Activated naive CD4-positive, alpha-beta T cell treated with anti-CD3 and anti-CD28 coated beads, Interleukin-2, amount 10 ng/mL, durations not matched to agents 7 days and 5 days (primary cell): ENCODE measurements around the gene TAF9B.
"Not testable (repeated sequence)": the region's sequence is repeated elsewhere in the genome, so short reads cannot be mapped to it uniquely, and the experiment has no call there.

Source experiments
- CTCF ChIA-PET: fragments of 350-600 bp; sonication (Branson Sonifier 250); formaldehyde crosslinking; loops from one replicate; lab custom pipeline; 2021; ENCODE audit warnings: antibody characterized with exemption; lab: Charles Lee
- DNase-seq: peaks from one replicate; pipeline ENCODE4 v3.0.0-alpha.2; 2020
- H3K27ac Mint-ChIP-seq: one replicate; pipeline ENCODE4 v1.8.0; 2021; ENCODE audit warnings: mild to moderate bottlenecking, moderate library complexity, mixed read lengths
- H3K27me3 Mint-ChIP-seq: one replicate; pipeline ENCODE4 v1.8.0; 2021; ENCODE audit warnings: mild to moderate bottlenecking, mixed read lengths
- H3K36me3 Mint-ChIP-seq: one replicate; pipeline ENCODE4 v1.8.0; 2021; ENCODE audit warnings: mixed read lengths
- H3K4me1 Mint-ChIP-seq: one replicate; pipeline ENCODE4 v1.8.0; 2021; ENCODE audit warnings: mixed read lengths
- H3K4me3 Mint-ChIP-seq: one replicate; pipeline ENCODE4 v1.8.0; 2021; ENCODE audit warnings: mild to moderate bottlenecking, moderate library complexity, mixed read lengths
- H3K9me3 Mint-ChIP-seq: one replicate; pipeline ENCODE4 v1.8.0; 2021; ENCODE audit warnings: mixed read lengths

Gene TAF9B

GRCh38 chrX:78129714-78130113 lies 9.7 kb downstream of the TAF9B start:
- peaks cover 43% of the 10 kb centered on the region for H3K36me3 Mint-ChIP-seq
- DNase-seq = no peak
- no peak overlapping the region for H3K4me3 Mint-ChIP-seq
- CTCF ChIA-PET = no interaction called here
- H3K27ac Mint-ChIP-seq = no peak overlapping the region
- H3K9me3 Mint-ChIP-seq = no peaks in the 10 kb centered on the region
- H3K27me3 Mint-ChIP-seq = no peaks in the 10 kb centered on the region
- peaks cover 2% of the 10 kb centered on the region for H3K4me1 Mint-ChIP-seq

DNA sequence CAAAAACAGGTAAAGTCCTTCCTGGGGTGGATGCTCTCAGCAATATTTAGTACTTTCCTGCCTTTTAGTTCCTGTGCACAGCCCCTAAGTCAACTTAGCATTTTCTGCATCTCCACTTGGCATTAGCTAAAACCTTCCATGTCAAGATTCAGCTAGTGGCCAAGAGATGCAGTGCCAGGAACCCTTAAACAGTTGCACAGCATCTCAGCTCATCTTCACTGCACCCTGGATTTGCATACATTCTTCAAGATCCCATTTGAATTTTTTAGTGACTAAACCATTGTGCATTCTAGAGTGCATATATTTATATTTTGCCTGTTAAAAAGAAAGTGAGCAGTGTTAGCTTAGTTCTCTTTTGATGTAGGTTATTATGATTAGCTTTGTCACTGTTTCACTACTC lies 13.7 kb downstream of the TAF9B start:
- Mint-ChIP-seq H3K4me1 (peaks cover 27% of the 10 kb centered on the region), H3K36me3 (peaks cover 58% of the 10 kb centered on the region)
- CTCF ChIA-PET = interaction anchor here (1.4 kb wide), 1 partner anchor 9 kb away, joined by 3 read pairs; no protein-coding TSS in a partner anchor
- not testable (repeated sequence) for H3K9me3 Mint-ChIP-seq, H3K27me3 Mint-ChIP-seq, H3K27ac Mint-ChIP-seq, H3K4me3 Mint-ChIP-seq, DNase-seq

- H3K27me3 Mint-ChIP-seq = no peaks in the 10 kb centered on the region
- H3K4me3 Mint-ChIP-seq = no peak overlapping the region
- CTCF ChIA-PET = interaction anchor here (1.4 kb wide), 1 partner anchor 8 kb away, joined by 3 read pairs; no protein-coding TSS in a partner anchor
- DNase-seq = no peak
- H3K4me1 Mint-ChIP-seq = peaks cover 27% of the 10 kb centered on the region
- H3K9me3 Mint-ChIP-seq = no peaks in the 10 kb centered on the region
- H3K36me3 Mint-ChIP-seq = peaks cover 54% of the 10 kb centered on the region
- H3K27ac Mint-ChIP-seq = peak overlapping the region; percentile 75
Measured at GRCh38 chrX:78125148-78125547, 14.3 kb downstream of the TAF9B start.

DNA sequence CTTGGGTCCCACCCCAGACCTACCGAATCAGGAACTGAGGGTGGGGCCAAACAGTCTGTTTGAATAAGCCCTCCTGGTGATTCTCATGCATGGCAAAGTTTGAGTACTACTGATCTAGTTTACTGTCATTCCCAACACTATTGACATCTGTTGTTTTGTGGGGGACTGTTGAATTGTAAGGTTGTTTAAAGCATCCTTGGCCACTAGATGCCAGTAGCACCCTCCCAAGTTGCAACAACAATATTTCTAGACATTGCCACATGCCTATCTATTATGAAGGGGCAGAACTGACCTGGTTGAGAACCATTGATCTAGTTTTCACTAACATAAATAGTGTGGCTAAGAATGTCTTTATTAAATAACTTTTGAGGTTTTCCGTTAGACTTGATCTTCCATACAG lies 15.1 kb downstream of the TAF9B start:
- CTCF ChIA-PET = no interaction called here
- Mint-ChIP-seq H3K4me1 (peaks cover 33% of the 10 kb centered on the region), H3K27ac (no peak overlapping the region), H3K9me3 (no peaks in the 10 kb centered on the region), H3K36me3 (peaks cover 58% of the 10 kb centered on the region), H3K27me3 (no peaks in the 10 kb centered on the region), H3K4me3 (no peak overlapping the region)
- DNase-seq = peak; percentile 20

DNA sequence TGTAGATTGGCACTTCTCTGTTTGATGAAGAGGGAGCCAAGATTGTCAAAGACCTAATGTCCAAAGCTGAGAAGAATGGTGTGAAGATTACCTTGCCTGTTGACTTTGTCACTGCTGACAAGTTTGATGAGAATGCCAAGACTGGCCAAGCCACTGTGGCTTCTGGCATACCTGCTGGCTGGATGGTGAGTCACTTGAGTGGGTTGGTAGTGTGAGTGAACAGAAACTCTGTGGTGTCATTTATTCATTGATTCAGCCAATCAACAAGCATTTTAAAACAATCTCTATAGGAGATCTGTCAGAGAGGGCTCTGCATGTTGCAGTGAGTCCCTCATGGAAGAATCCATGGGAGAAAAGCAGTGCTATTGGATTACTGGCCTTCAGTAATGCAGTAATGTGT lies 16.3 kb downstream of the TAF9B start:
- Mint-ChIP-seq H3K36me3 (peaks cover 62% of the 10 kb centered on the region), H3K9me3 (no peaks in the 10 kb centered on the region), H3K27ac (peak overlapping the region; percentile 74), H3K4me3 (no peak overlapping the region), H3K4me1 (peaks cover 37% of the 10 kb centered on the region), H3K27me3 (no peaks in the 10 kb centered on the region)
- no peak for DNase-seq
- CTCF ChIA-PET = no interaction called here

GRCh38 chrX:78119521-78120227 lies 19.8 kb downstream of the TAF9B start:
- Mint-ChIP-seq H3K27me3 (no peaks in the 10 kb centered on the region), H3K36me3 (peaks cover 71% of the 10 kb centered on the region), H3K9me3 (no peaks in the 10 kb centered on the region), H3K4me1 (peaks cover 65% of the 10 kb centered on the region), H3K27ac (no peak overlapping the region), H3K4me3 (no peak overlapping the region)
- CTCF ChIA-PET = interaction anchor here (1.1 kb wide), 1 partner anchor 208 kb away, joined by 3 read pairs; no protein-coding TSS in a partner anchor
- DNase-seq = no peak

DNA sequence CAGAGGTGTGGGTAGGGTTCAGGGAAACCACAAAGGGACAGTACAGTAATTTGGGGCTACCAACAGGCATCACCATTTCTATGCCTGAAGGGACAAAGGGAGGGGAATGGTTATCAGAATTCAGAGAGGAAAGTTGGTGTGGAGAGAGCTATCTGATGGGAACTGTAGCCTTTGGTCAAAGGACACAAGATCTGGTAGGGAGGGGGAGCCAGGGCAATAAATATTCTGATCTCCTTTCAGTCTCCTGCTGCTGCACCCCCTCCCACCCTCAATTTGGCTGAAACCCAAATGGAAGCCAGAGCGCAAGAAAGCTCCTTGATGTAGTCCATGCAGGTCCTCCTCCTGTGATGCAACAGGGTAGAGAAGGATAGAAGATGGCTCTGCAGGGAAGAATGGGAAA lies 20.8 kb downstream of the TAF9B start:
- peaks cover 64% of the 10 kb centered on the region for H3K4me1 Mint-ChIP-seq
- no peaks in the 10 kb centered on the region for H3K9me3 Mint-ChIP-seq
- H3K36me3 Mint-ChIP-seq = peaks cover 67% of the 10 kb centered on the region
- no peak for DNase-seq
- H3K27me3 Mint-ChIP-seq = no peaks in the 10 kb centered on the region
- CTCF ChIA-PET = interaction anchor here (0.6 kb wide), 1 partner anchor 1319 kb away, joined by 3 read pairs; no protein-coding TSS in a partner anchor
- H3K4me3 Mint-ChIP-seq = no peak overlapping the region
- no peak overlapping the region for H3K27ac Mint-ChIP-seq

DNA sequence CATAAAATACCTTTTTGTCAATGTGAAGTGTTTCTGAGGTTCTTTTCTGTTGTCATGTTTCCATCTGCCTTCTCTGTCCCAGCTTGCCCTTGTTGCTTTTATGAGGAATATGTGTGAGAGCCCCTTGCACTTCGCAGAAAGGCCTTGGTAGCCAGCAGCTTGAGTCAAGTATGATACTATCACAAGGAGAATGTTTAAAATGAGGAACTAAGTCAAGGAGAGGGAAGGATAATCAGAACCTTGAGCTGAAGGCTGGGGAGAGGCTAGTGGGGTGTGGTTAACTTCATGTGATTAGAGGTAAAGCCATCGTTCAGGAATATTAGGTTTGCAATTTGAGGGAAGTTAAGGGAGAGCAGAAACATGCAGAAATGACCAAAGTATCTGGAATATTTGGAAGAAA lies 22.7 kb downstream of the TAF9B start:
- Mint-ChIP-seq H3K27ac (peak overlapping the region; percentile 77), H3K4me3 (no peak overlapping the region), H3K36me3 (peaks cover 67% of the 10 kb centered on the region), H3K27me3 (no peaks in the 10 kb centered on the region), H3K4me1 (peaks cover 60% of the 10 kb centered on the region), H3K9me3 (no peaks in the 10 kb centered on the region)
- DNase-seq = no peak
- CTCF ChIA-PET = interaction anchor here (0.7 to 1.4 kb wide), 2 partner anchors 9 to 754 kb away, joined by 3 read pairs; no protein-coding TSS in a partner anchor

DNA sequence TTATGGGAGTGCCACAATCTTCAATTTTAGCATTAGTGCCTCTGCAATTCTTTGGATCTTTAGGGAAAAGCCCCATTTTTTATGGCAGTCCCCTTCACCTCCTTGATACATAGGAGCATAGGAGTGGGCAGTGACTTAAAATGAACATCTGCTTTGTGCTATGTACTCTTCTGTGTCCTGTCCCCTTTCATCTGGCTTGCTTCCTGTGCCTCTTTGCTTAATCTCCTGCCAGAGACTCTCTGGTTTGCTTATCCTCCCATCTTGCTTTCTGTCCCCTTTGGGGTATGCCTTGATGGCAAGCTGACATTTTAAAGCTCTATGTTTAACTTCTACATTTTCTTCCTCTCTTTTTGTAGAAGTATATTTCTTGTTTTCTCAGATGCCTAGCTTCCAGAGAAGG lies 23.1 kb downstream of the TAF9B start:
- peaks cover 69% of the 10 kb centered on the region for H3K36me3 Mint-ChIP-seq
- H3K4me3 Mint-ChIP-seq = no peak overlapping the region
- no peak overlapping the region for H3K27ac Mint-ChIP-seq

DNA sequence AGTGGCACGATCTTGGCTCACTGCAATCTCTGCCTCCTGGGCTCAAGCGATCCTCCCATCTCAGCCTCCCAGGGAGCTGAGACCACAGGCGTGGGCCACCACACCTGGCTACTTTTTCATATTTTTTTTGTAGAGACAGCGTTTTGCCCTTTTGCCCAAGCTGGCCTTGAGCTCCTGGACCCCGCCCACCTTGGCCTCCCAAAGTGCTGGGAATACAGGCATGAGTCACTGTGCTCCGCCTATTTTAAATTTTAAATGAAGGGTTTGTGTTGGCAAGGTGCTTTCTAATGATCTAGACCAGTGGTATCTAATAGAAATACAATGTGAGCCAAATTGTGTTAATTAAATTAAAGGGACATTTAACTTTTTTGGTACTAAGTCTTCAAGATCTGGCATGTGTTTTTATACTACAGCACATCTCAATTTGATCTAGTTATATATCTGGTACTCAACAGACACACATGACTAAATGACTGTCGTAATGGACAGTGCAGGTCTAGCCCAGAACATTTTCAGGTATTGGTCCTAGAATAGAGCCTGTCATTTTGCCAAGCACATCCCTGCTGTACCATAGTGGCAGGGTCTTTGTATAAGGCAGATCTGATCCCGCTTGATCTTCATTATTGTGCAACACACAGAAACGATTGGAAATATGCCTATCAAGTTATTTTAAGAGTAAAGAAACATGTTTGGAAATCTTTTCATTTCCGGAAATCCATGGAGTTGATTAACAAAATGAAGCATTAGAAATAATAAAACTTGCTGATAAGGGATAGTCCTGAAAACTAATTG lies 28.1 kb downstream of the TAF9B start:
- Mint-ChIP-seq H3K9me3 (no peaks in the 10 kb centered on the region), H3K4me3 (peak overlapping the region; percentile 38), H3K36me3 (peaks cover 68% of the 10 kb centered on the region), H3K27ac (no peak overlapping the region), H3K4me1 (peaks cover 69% of the 10 kb centered on the region), H3K27me3 (no peaks in the 10 kb centered on the region)
- CTCF ChIA-PET = interaction anchor here (0.6 kb wide), 1 partner anchor 445 kb away, joined by 3 read pairs; no protein-coding TSS in a partner anchor
- DNase-seq = no peak

More for the DNA sequence above, 23.1 kb downstream of the TAF9B start:
- DNase-seq = no peak
- H3K27me3 Mint-ChIP-seq = no peaks in the 10 kb centered on the region
- CTCF ChIA-PET = interaction anchor here (0.7 to 1.4 kb wide), 2 partner anchors 9 to 755 kb away, joined by 3 read pairs; no protein-coding TSS in a partner anchor
- H3K9me3 Mint-ChIP-seq = no peaks in the 10 kb centered on the region
- H3K4me1 Mint-ChIP-seq = peaks cover 62% of the 10 kb centered on the region

- Mint-ChIP-seq H3K27ac (peak overlapping the region; percentile 49), H3K9me3 (no peaks in the 10 kb centered on the region), H3K36me3 (peaks cover 71% of the 10 kb centered on the region), H3K27me3 (no peaks in the 10 kb centered on the region), H3K4me1 (peaks cover 58% of the 10 kb centered on the region), H3K4me3 (peak overlapping the region; percentile 97)
- CTCF ChIA-PET = no interaction called here
- no peak for DNase-seq
Measured at GRCh38 chrX:78109458-78109857, 30.0 kb downstream of the TAF9B start.

DNA sequence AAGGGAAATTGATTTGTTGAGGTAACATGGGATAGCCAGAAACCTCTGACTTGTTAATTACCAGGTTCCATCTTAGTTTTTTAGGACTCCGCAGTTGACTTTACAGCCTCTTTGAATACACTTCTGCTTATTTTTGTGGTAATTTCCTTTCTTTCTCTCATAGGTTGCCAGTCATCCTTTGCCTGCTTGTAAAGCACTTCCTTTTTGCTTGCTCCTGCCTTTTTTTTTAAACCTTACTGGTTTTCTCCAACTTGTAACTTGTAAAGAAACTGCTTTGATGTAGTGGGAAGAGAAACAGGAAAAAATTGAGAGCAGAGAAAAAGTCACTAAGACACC lies 32.8 kb downstream of the TAF9B start:
- CTCF ChIA-PET = no interaction called here
- H3K4me1 Mint-ChIP-seq = peaks cover 66% of the 10 kb centered on the region

GRCh38 chrX:78105944-78106650 lies 33.4 kb downstream of the TAF9B start:
- peak overlapping the region; percentile 97 for H3K4me3 Mint-ChIP-seq
- H3K9me3 Mint-ChIP-seq = peaks cover 7% of the 10 kb centered on the region
- peaks cover 56% of the 10 kb centered on the region for H3K36me3 Mint-ChIP-seq
- H3K27me3 Mint-ChIP-seq = no peaks in the 10 kb centered on the region
- DNase-seq = peak; percentile 55
- peaks cover 65% of the 10 kb centered on the region for H3K4me1 Mint-ChIP-seq
- H3K27ac Mint-ChIP-seq = peak overlapping the region; percentile 96
- CTCF ChIA-PET = no interaction called here

More for the DNA sequence above, 32.8 kb downstream of the TAF9B start:
- Mint-ChIP-seq H3K9me3 (peaks cover 5% of the 10 kb centered on the region), H3K27ac (peak overlapping the region; percentile 96), H3K27me3 (no peaks in the 10 kb centered on the region), H3K4me3 (peak overlapping the region; percentile 97), H3K36me3 (peaks cover 58% of the 10 kb centered on the region)
- no peak for DNase-seq
